Mammary epithelial cell (primary cell): Measurements from ENCODE around the gene SNX10.

Experiments used
- CTCF ChIP-seq, 2 donors: IDR thresholded peaks in 1 of 2; conservative IDR thresholded peaks in 1 of 2; 2 replicates each; pipeline ENCODE4 v1.5.1; 2011 to 2012; ENCODE audit warnings: inconsistent platforms in 2 of 2, low read length in 2 of 2, mild to moderate bottlenecking in 2 of 2, control low read depth in 1 of 2, low read depth in 1 of 2; ENCODE audit not compliant: insufficient read depth in 1 of 2; ENCODE audit errors: extremely low read depth in 1 of 2
- EZH2 ChIP-seq: IDR thresholded peaks from 2 replicates; pipeline ENCODE4 v1.6.1; 2012; ENCODE audit warnings: low read length, inconsistent platforms, borderline replicate concordance

GRCh38 chr7:26326211-26326610 lies 34.5 kb downstream of the SNX10 start:
- TF ChIP-seq CTCF (conservative IDR thresholded peaks at IDR 0.05 in 1 of 2, IDR thresholded peaks at IDR 0.05 in 1 of 2; ENCODE audit: extremely low read depth in 1 of 2, insufficient read depth in 1 of 2, low read depth in 1 of 2, low read length in 2 of 2) (no peak), EZH2 (no peak)
